NCI-H2081 (cell line): ENCODE measurements around the gene ZNF846.
"Not testable (repeated sequence)": the region's sequence is repeated elsewhere in the genome, so short reads cannot be mapped to it uniquely, and the experiment has no call there.

Experiments
- DNase-seq, 2 experiments: peaks; one replicate each; lab custom pipeline; 2025; lab: John Stamatoyannopoulos, UW

Gene ZNF846

DNA sequence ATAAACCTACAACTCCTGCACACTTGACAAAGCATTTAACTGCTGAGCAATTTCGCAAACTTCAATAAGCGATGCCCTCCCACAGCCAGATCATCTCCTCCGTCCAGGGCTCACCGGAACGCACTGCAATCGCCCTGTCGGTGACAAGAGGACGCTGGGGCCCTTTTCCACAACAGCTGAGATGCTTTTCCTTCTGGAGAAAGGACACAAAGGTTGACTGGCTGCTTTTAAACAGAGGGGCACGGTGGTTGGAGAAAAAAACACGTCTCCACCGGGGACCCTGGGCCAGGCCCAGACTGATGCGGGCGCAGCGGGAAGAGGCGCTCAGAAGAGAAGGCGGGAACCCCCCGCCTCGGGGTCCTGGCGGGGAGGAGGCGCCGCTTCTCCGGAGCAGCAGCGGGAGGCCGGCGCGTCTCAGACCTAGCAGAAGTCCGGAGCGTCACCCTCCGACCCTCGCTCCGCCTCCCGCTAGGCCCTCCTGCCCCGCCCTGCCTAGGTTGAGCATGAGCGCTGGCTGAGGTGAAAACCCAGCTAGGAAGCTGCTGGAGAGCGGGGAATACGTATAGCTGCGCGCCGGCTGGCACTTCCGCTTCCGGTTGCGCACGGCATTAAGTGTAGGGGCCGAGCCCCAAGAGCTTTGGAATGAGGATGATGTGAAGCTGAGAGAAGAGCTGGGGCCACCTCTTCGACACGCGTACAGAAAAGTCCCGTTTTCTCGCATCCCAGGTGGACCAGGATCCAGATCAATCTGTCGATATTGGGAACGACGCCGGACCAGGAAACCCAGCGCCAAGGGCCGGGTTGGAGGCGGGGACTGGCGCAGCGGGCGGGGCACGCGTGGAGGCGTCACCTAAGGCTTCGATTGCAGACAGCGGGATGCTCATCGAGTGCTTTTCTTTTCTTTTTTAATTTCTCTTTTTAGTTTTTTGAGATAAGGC is at the start of gene ZNF846:
Gene ZNF846 (minus strand): TSS at position 564 of the 938 bp plus-strand sequence. CDS start 3,788 bp downstream, outside the sequence.
- peak; percentile 89 to 96 for DNase-seq

DNA sequence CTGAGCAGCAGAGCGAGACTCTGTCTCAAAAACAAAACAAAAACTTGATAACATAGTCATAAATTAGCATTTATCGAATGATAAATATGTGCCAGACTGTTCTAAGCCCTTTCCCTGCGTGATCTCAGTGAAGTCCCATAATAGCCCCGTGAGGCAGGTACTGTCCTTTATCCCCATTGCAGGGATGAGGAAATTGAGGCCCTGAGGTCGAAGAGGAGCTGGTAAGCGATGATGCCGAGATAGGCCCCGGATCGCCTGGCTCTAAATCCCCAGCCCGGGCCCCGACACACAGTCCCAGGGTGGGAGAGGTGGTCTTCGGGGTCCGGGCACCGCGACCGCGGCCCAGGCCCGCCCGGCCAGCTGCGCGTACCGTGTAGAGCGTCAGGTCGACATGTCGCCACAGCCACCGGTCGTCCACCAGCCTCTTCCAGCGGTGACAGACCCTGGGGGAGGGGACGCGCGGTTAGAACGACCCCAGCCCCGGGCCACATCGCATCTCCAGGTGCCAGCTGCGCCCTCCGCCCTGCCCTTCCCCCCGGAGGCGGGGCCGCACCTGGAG is 49.7 kb upstream of the ZNF846 start:
- no peak for DNase-seq

DNA sequence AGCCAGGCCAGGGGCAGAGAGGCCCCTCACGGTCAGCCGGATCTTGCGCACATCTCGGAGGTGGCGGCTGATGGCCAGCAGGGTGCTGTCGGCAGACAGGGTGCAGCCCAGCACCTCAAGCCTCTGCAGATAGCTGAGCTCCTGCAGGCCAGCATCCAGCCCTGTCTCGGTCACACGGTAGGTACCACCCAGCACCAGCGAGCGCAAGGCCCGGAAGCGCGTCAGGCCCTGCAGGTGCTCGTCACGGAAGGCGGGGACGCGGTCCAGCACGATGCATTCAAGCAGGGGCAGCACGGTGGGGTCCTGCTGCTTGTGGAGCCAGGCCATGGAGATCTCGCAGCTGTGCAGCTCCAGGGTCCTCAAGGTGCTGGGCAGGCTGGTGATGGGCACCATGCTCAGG is 42.6 kb upstream of the ZNF846 start:
- no peak for DNase-seq

DNA sequence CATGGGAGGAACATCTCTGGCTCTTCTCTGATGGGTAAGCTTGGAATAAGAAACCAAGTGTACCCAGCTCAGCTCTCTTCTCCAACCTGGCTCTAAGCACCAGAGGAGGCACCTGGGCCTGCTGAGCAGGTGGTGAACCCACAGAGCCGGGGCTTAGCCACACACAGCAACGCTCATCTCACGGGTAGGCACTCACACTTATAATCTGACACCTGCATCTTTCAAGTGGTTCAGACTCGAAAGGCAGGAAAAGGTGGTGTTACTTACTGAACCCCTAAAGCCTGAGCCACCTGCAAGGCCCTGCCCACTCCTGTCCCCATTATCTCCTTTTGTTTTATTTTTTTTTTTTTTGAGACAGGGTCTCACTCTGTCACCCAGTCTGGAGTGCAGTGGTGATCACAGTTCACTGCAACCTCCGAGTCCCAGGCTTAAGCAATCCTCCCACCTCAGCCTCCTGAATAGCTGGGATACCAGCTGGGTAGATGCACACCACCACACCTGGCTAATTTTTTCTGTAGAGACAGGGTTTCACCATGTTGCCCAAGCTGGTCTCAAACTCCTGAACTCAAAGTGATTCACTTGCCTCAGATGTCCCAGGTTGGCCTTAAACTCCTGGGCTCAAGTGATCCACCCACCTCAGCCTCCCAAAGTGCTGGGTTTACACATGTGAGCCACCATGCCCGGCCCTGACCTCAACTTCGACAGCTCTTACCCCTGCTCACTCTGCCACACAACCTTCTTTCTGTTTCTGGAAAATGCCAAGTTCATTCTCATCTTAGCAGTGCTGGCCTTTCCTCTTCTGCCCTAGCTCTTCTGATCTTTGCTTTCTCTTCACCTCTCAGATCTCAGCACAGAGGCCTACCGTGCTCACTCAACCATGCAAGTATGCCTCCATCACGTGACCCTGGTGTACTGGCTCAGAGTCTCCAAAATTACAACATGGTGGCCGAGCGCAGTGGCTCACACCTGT is 40.6 kb upstream of the ZNF846 start:
- no peak for DNase-seq

DNA sequence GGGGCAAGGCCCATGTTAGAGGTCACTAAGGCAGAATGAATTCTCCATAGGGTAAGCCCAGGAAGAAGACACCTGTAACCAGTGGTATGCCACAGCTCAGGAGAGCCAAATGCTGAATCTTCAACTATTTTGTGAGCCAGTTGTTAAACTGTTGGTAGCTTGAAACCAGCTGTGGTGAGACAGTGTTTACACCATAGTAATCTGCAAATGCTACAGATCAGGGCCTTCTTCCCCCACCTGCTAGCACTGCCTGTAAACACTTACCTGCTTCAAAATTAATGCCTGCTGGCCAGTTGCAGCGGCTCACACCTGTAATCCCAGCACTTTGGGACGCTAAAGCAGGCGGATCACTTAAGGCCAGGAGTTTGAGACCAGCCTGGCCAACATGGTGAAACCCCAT is 38.3 kb upstream of the ZNF846 start:
- DNase-seq: no peak

DNA sequence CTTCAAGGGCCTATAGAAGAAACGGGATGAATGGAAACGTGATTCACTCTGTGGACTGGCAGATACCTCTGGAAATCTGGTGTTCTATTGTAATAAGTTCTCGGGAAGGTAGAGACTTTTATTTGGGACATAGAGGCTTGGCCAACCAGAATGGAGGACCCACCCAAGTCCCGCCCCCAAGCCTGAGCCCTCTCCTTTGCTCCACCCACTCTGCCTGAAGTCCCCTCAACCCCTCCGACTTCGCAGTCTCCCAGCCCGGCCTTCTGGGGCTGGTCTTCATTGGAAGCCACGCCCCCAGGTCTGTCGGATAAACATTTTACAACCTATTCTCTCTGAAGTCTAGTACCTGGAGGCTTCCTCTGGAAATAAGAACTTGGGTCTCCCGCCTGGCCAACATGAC is 33.4 kb upstream of the ZNF846 start:
- DNase-seq: no peak

DNA sequence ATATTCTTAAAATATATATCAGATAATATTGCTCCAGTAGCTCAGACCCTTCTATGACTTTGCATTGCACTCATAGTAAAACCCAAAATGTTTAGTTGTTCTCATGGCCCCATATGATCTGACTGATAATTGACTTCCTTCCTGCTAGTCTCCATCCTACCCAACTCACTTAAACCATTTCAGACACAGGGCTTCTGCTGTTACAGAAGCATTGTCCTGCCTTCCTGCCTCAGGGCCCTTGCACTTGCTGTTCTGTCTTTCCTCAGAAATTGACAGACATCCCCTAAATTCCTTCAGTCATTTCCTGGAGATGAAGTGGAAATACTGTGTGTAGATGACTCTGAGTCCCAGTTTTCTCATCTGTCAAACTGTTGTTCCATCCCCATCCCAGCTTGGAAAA is 30.6 kb upstream of the ZNF846 start:
- no peak for DNase-seq

GRCh38 chr19:9797871-9798270 is 29.3 kb upstream of the ZNF846 start:
- DNase-seq: no peak

DNA sequence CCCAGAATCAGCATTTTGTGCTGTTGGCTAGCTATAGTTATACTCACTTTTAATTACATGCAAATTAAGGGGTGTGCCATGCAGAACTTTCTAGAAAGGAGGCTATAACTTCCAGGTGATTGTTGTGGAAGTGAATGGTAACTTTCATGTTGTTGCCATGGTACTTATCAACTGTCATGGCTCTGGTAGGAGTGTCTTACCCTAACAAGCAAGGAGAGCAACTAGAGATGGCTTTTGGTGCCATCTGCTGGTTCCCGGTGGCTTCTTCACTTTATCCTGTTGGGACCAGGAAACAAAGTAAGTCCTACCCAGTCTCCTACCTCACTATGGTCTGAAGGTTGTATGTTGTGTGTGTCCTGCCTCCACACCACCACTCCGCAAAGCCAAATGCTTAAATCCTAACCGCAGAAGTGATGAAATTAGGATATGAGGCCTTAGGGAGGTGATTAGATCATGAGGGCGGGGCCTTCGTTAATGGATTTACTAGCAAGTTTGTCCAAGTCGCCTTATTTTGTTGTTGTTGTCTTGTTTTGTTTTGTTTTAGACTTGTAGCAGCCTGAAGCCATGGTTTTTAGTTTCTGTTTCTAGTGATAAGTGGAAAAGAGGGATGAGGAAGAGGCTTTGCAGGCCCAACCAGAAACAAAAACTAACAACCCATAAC is 27.7 kb upstream of the ZNF846 start:
- peak; percentile 82 to 86 for DNase-seq

GRCh38 chr19:9793071-9793591 is 24.6 kb upstream of the ZNF846 start:
- DNase-seq: peak; percentile 24 to 28

GRCh38 chr19:9792206-9793070 is 23.9 kb upstream of the ZNF846 start:
- DNase-seq: peak; percentile 86 to 93

DNA sequence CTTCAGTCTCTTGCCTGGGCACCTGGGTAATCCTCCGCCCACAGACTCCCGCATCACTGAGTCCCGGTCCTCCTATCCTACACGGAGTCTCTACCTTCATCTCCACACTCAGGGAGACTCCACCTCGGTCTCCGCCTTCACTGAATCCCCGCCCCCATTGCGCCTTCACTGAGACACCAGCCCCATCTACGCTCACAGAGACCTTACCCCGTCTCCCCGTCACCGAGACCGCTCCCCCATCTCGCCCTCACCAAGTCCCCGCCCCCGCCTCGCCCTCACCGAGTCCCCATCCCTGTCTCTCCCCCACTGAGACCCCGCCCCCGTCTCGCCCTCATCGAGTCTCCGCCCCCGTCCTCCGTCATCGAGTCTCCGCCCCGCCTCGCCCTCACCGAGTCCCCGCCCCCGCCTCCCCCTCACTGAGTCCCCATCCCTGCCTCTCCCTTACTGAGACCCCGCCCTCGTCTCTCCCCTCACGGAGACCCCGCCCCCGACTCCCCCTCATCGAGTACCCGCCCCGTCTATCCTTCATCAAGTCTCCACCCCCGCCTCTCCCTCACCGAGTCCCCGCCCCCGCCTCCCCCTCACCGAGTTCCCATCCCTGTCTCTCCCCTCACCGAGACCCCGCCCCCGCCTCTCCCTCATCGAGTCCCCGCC is 23.1 kb upstream of the ZNF846 start:
- peak; percentile 86 to 93 for DNase-seq

DNA sequence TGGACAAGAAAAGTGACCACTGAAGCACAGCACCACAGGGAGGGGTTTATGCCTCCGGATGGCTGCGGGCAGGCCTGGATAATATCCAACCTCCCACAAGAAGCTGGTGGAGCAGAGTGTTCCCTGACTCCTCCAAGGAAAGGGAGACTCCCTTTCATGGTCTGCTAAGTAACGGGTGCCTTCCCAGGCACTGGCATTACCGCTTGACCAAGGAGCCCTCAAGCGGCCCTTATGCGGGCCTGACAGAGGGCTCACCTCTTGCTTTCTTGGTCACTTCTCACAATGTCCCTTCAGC is 22.5 kb upstream of the ZNF846 start:
- DNase-seq: not testable (repeated sequence)

GRCh38 chr19:9789579-9789978 is 21.0 kb upstream of the ZNF846 start:
- DNase-seq: not testable (repeated sequence)

GRCh38 chr19:9789066-9789465 is 20.5 kb upstream of the ZNF846 start:
- no peak for DNase-seq

- not testable (repeated sequence) for DNase-seq
These were observed 20.1 kb upstream of the ZNF846 start for GRCh38 chr19:9788604-9789003.

- no peak for DNase-seq
These were observed 18.3 kb upstream of the ZNF846 start for GRCh38 chr19:9786819-9787218.

GRCh38 chr19:9786342-9786741 is 17.8 kb upstream of the ZNF846 start:
- DNase-seq: no peak

GRCh38 chr19:9785367-9786331 is 17.1 kb upstream of the ZNF846 start:
- DNase-seq: peak; percentile 94 to 99
